HG03095 (cell line): ENCODE results near the gene PDGFRB.

Experiments
- ATAC-seq: cut with Tn5 transposase; IDR thresholded peaks from one replicate; pipeline ENCODE4 v1.9.1; 2021; ENCODE audit warnings: moderate library complexity; ENCODE audit not compliant: unreplicated experiment

Gene PDGFRB

GRCh38 chr5:150118561-150119229 is 37.0 kb downstream of the PDGFRB start:
- ATAC-seq, result no peak

- ATAC-seq, result no peak
These were observed 37.6 kb downstream of the PDGFRB start for GRCh38 chr5:150117945-150118560.

GRCh38 chr5:150116667-150117400 is 38.8 kb downstream of the PDGFRB start:
- no peak for ATAC-seq

- ATAC-seq, result no peak
These were observed 40.8 kb downstream of the PDGFRB start for GRCh38 chr5:150114773-150115408.

GRCh38 chr5:150114102-150114641 is 41.5 kb downstream of the PDGFRB start:
- ATAC-seq, result no peak

GRCh38 chr5:150113047-150113744 is 42.4 kb downstream of the PDGFRB start:
- no peak for ATAC-seq

GRCh38 chr5:150112201-150113046 is 43.2 kb downstream of the PDGFRB start:
- no peak for ATAC-seq

- no peak for ATAC-seq
These were observed 44.5 kb downstream of the PDGFRB start for GRCh38 chr5:150111122-150111521.

- no peak for ATAC-seq
These were observed 45.7 kb downstream of the PDGFRB start for GRCh38 chr5:150109921-150110320.

GRCh38 chr5:150108711-150109514 is 46.7 kb downstream of the PDGFRB start:
- ATAC-seq, result no peak

GRCh38 chr5:150107909-150108447 is 47.7 kb downstream of the PDGFRB start:
- ATAC-seq, result no peak

- no peak for ATAC-seq
These were observed 48.8 kb downstream of the PDGFRB start for GRCh38 chr5:150106674-150107426.

GRCh38 chr5:150105928-150106615 is 49.6 kb downstream of the PDGFRB start:
- no peak for ATAC-seq

- ATAC-seq, result no peak
These were observed 51.1 kb downstream of the PDGFRB start for GRCh38 chr5:150104550-150104870.

GRCh38 chr5:150103678-150104549 is 51.7 kb downstream of the PDGFRB start:
- no peak for ATAC-seq

GRCh38 chr5:150101023-150101422 is 54.6 kb downstream of the PDGFRB start:
- no peak for ATAC-seq

- no peak for ATAC-seq
These were observed 58.5 kb downstream of the PDGFRB start for GRCh38 chr5:150097152-150097551.
